Ramos (cell line): ENCODE data around the gene TSHZ2.
"Not testable (repeated sequence)": the region's sequence is repeated elsewhere in the genome, so short reads cannot be mapped to it uniquely, and the experiment has no call there.

ENCODE experiments used
- in situ Hi-C: fragments of 300-500 bp; cut with MboI; formaldehyde crosslinking; loops from one replicate; pipeline ENCODE4 v1.14.3; 2022; ENCODE audit warnings: low sequenced_read_pairs; ENCODE audit not compliant: unreplicated experiment

The TSHZ2 gene

DNA sequence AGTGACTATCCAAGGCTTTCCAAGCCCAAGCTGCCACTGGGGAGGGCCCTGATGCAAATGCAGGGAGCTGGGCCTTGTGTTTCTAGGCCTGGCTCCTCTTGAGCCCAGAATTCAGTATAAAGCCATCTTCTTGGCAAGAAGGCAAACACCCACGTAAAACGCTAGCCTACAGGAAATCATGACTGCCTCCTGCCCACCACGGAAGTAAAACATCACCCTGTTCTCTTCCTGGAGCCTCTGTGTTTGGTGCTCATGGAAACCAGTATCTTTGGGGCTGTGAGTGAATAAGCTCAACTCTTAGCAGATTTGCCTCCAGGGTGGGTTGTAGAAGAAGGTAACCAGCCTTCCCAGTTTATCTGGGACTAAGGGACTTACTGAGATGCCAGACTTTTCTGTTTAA is 350.5 kb downstream of the TSHZ2 start:
- in situ Hi-C loops, result no loop called here

GRCh38 chr20:53323460-53323859 is 351.3 kb downstream of the TSHZ2 start:
- in situ Hi-C loops, result not testable (repeated sequence)

DNA sequence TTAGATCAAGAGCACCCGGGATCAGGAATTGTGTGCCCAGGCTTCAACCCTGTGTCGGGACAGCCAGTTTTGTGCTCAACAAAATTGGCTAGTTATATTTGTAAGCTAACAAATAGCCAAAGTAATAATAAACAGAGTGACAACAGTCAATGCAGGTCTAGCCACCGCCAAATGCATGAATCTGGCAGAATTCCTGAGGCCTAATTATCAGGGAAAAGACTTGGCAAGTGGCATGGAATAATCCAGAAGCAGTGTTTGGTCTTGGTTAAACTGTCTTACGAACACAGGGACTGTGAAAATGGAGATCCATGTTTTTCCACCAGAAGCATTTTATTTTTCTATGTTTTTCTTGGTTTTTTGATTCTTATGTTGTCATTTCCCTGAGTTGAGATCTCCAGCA is 352.7 kb downstream of the TSHZ2 start:
- in situ Hi-C loops, result no loop called here

- in situ Hi-C loops, result no loop called here
Observed at GRCh38 chr20:53328961-53329360, 356.8 kb downstream of the TSHZ2 start.

- in situ Hi-C loops, result no loop called here
Observed at GRCh38 chr20:53329781-53330180, 357.6 kb downstream of the TSHZ2 start.

DNA sequence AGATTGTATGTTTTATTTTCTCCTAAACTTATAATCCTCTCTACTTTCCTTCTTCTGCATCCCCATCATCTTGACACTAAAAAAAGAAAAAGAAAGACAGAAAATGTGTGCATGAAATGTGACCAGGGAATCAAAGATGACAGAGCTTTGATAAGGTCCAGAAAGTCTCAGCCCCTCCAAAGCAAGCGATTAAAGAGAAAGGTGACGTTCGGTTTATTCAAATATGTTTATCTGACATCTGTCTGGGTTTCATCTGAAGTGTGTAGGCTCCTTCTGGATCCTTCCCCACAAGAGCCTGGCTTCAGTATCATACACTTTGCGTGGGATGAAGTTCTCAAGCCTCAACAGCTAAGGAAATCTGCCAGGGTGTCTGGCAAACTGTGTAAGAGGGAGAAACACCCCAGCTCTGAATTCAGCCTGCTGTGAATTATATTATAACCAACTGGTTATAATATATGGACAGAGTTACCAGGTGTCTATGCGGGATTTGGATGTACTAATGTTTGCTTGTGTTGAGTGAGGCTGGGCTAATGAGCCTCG is 358.5 kb downstream of the TSHZ2 start:
- in situ Hi-C loops, result no loop called here

GRCh38 chr20:53331151-53331973 is 359.2 kb downstream of the TSHZ2 start:
- in situ Hi-C loops, result no loop called here

DNA sequence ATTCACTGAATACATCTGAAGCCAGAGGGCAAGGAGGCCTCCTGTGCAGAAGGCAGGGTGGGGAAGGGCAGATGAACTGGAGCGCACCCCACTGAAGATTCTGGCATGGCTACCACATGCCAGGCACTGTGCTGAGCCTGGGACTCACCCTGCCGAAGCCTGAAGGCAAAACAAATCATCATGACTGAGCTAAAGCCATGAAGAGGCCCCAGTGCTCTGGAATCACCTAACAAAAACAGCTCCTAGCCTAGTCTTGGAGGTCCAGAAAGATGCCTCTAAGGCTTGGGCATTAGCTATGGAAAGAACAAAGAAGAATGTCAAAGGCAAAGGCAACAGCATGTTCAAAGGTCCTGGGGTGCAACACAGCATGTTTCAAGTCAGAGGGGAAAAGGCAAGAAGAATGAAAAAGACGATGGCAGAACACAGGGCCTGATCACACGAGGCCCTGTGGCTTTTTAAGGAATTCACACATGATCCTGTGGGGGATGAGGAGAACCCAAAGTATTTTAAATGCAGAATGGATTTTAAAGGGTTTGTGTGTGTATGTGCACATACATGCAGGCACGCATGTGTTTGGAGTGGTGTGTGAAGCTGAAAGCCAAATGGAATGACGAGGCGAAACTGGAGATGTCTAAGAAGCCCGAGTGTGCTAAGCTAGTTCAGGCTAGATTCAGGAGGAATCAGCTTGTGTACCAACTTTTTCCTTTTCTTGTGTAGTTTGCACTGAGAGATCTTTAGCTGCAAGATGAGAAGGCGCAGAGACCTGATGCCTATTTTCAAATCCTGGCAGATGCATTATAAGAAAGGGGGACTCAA is 360.1 kb downstream of the TSHZ2 start:
- in situ Hi-C loops, result no loop called here

- in situ Hi-C loops, result no loop called here
Observed at GRCh38 chr20:53334861-53335260, 362.7 kb downstream of the TSHZ2 start.

- in situ Hi-C loops, result no loop called here
Observed at GRCh38 chr20:53335555-53335954, 363.4 kb downstream of the TSHZ2 start.

DNA sequence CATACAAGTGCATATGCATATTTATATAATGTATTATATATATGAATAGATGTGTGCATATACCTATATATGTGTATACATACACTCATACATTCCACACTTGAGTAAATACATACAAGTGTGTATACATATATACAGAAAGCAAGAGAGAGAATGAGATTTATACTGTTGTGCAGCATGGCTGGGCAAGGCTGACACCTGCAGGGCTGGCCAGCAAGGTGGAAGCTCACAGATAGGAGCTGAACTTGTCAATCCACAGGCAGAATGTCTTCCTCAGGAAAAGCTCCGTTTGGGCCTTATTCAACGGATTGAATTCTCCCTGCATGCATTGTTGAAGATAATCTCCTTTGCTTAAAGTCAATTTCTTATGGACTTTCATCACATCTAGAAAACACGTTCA is 364.7 kb downstream of the TSHZ2 start:
- in situ Hi-C loops, result no loop called here

DNA sequence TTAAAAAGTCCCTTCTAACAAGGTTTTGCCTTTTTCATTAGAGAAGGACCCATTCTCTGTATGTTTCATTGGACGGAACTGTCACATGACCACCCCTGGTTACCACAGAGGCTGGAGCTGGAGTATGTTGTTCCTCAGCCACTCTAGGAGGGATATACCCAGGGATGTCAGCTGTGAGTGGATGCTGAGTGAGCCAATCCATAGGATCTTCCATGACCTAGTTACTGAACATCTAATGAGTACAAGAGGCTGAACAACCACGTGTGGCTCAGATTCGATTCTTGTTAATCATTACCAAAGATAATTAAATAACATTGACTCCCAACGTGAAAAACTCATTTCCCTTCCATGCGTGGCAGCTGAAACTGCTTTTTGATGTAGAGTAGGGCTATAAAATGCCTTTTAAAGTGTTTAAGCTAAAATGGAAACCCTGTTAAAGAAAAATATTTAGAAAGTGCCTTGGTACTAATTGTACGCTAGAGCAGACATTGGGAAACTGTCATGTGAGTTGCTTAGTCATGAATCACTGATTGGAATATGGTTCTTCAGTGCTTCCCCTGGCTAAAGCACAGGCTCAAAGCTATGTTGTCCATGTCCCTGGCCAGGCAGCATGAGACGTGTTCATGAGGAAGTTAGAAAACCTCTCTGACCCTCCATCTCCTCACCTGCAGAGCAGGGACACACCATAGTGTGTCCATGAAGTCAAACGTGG is 365.4 kb downstream of the TSHZ2 start:
- in situ Hi-C loops, result no loop called here

GRCh38 chr20:53338716-53339115 is 366.6 kb downstream of the TSHZ2 start:
- in situ Hi-C loops, result no loop called here

GRCh38 chr20:53342429-53342828 is 370.3 kb downstream of the TSHZ2 start:
- in situ Hi-C loops, result no loop called here

GRCh38 chr20:53343448-53343847 is 371.3 kb downstream of the TSHZ2 start:
- in situ Hi-C loops, result no loop called here

- in situ Hi-C loops, result no loop called here
Observed at GRCh38 chr20:53344891-53345290, 372.7 kb downstream of the TSHZ2 start.

DNA sequence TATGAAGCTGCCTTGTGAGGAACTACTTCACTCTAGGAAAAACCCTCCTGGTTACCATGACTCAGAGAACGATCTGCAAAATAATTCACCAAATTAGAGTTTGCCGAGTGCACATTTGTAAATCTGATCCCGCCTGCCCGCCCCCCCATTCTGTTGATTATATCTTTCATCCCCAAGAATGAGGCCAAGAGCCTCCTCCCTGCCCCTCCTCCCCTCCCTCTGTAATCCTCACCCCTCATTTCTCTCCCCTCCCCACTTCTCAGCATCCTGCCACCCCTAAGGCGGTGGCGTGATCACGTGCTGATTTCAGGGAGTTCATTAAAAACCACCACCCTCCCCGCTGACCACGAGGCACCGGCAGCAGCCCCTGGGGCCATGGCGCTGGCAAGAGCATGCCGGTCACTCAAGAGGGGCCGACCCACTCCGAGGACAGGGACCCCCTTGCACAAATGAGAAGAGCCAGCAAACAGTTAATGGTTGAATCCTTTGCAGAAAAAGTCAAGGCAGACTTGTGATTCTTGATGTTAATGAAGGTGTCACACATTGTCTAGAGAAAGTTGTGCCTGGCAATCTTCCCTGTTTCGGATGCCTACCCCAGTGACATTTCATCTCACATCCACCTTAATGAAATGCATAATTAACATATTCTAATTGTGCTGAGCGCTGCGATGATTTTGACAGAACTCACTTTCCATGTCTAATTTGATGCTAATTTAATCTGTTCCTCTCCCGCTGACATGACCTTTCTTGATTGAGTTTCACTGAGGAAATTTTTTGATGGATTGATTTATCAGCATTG is 373.6 kb downstream of the TSHZ2 start:
- in situ Hi-C loops, result no loop called here

DNA sequence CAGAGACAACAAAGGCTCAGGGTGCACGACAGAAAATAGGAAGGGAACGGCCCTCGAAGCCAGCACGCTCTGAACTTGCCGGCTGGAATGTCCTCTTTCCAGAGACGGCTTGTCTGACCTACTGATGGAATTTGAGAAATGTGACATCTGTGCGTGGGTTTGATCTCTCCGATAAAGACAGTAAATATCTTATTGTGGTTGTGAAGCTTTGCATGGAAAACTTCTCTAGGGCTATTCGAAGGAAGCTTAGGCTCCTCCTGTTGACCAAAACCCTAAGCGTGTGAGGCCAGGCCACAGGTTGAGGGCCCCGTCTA is 374.1 kb downstream of the TSHZ2 start:
- in situ Hi-C loops, result no loop called here

DNA sequence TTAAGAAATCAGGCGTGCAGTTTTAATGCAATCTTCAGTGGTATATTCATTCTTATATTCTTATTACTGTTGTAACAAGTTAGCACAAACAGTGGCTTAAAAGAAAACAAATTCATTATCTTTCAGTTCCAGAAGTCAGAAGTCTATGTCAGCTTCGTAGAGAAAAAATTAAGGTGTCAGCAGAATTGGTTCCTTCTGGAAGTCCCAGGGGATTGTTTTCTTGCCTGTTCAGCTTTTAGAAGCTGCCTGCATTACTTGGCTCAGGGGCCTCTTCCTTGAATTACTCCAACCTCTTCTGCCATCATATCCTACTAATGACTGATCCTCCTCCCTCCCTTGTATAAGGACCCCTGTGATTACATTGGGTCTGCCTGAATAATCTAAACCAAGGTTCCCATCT is 377.6 kb downstream of the TSHZ2 start:
- in situ Hi-C loops, result no loop called here
